GM23248 (cell line): ENCODE measurements around the gene SEL1L2.

Source experiments
- EZH2 ChIP-seq: fragments of 200-600 bp; sonication (generic); IDR thresholded peaks from 2 replicates; pipeline ENCODE4 v1.6.1; 2018; ENCODE audit warnings: antibody characterized with exemption, mild to moderate bottlenecking; ENCODE audit not compliant: insufficient read depth, poor library complexity, severe bottlenecking
- EZH2phosphoT487 ChIP-seq: fragments of 200-600 bp; sonication (generic); IDR thresholded peaks from 2 replicates; pipeline ENCODE4 v1.6.1; 2018; ENCODE audit warnings: antibody characterized with exemption, moderate library complexity, mild to moderate bottlenecking, low read depth; ENCODE audit not compliant: insufficient read depth

- no peak for TF ChIP-seq EZH2
- no peak for TF ChIP-seq EZH2phosphoT487
Measured at GRCh38 chr20:13873831-13874230, 116.6 kb downstream of the SEL1L2 start.
